Measurements from ENCODE around the gene CACFD1. TPM values are rescaled to one million over a fixed set of nuclear protein-coding genes. Genes with fewer than 3 reads are reported as not detected.

The CACFD1 gene
- total and polyA plus RNA-seq, 2 experiments from 2014 or later, result 5.8 to 18.2 TPM

DNA sequence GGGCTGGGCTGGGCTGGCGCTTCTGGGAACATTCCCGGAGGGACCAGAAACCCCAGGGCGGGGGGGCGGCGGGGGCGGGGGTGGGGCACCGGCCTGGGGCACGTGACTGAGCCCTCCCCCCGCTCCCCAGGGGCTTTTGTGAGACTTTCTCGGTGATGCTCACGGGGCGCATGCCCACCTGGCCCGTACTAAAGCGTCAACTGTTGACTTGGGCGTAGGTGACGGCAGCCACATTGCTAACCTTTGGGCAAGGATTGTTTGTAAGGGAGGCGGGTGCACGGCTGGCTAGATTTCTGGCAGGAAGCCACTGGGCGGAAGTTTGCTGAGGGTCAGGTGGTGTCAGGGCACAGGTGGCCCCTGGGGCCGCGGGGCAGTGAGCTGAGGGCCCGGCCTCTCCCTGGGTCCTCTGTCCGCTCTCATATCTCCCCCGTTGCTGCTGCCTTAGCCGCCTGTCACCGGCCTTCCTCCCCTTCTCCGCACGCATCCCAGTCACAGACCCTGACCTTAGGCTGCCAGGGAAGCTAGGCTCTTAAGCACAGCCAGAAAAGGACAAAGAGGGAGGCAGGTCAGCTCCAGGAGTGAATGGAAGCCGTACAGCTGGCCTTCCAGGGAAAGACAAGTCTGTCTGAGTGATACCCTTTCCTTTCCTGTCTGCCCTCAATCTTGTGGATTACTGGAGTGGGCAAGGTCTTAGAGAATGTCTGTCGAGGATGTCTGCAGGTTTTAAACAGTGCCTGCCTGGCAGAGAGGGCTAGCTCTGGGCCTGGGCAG lies 812 bp downstream of the CACFD1 start:
- Histone ChIP-seq H3K79me2 (replicated peaks; ENCODE audit: insufficient read depth) (peaks cover 13% of the 10 kb centered on the region; the same call in 1 of the 2 replicates), H3F3A (replicated peaks; ENCODE audit: low read depth) (0 out of 2 replicates have a peak, but pooled peaks cover 6% of the 10 kb centered on the region), H3K4me1 (ENCODE audit: insufficient read depth) (peaks cover 15% of the 10 kb centered on the region; the same call in 1 of the 2 replicates), H4K20me1 (replicated peaks; ENCODE audit: insufficient read depth) (no peaks in the 10 kb centered on the region), H3K9me2 (ENCODE audit: insufficient read depth) (no peaks in the 10 kb centered on the region), H2AFZ (0 out of 2 replicates have a peak overlapping the region, but pooled peaks have one; percentile 38), H3K27ac (ENCODE audit: low read depth) (peak overlapping the region; percentile 92), H3K4me2 (peak overlapping the region; percentile 87), H3K4me3 (peak overlapping the region; percentile 80), H3K27me3 (ENCODE audit: insufficient read depth) (no peaks in the 10 kb centered on the region), H3K36me3 (ENCODE audit: insufficient read depth) (no peaks in the 10 kb centered on the region)
- Mint-ChIP-seq H3K4me1 (peaks cover 21% of the 10 kb centered on the region), H3K27me3 (ENCODE audit: insufficient read depth, low read depth, poor library complexity) (peaks cover 16% of the 10 kb centered on the region), H3K27ac (peak overlapping the region; percentile 95), H3K36me3 (ENCODE audit: low read depth) (peaks cover 3% of the 10 kb centered on the region; the same call in 1 of the 3 replicates), H3K9me3 (no peaks in the 10 kb centered on the region), H3K4me3 (peak overlapping the region; percentile 91)
- TF ChIP-seq POLR2AphosphoS5 (IDR thresholded peaks at IDR 0.05; ENCODE audit: low read depth) (no peak; the same call in 1 of the 2 replicates), STAT1 (IDR thresholded peaks at IDR 0.05; ENCODE audit: unreplicated experiment) (no peak), ZNF114 (CRISPR knock-in tag; IDR thresholded peaks at IDR 0.05) (no peak), EZH2phosphoT487 (IDR thresholded peaks at IDR 0.05; ENCODE audit: unreplicated experiment) (no peak), JUNB (IDR thresholded peaks at IDR 0.05; ENCODE audit: unreplicated experiment) (no peak), ZNF331 (CRISPR knock-in tag; IDR thresholded peaks at IDR 0.05; ENCODE audit: low read depth) (no peak), ZNF462 (CRISPR knock-in tag; IDR thresholded peaks at IDR 0.05) (no peak), NANOG (IDR thresholded peaks at IDR 0.05; ENCODE audit: borderline replicate concordance) (no peak), CREB1 (CRISPR knock-in tag; IDR thresholded peaks at IDR 0.05; ENCODE audit: low read depth) (no peak), EZH2 (IDR thresholded peaks at IDR 0.05; ENCODE audit: low read depth, unreplicated experiment) (no peak)
- TF ChIP-seq, protein P1, sequence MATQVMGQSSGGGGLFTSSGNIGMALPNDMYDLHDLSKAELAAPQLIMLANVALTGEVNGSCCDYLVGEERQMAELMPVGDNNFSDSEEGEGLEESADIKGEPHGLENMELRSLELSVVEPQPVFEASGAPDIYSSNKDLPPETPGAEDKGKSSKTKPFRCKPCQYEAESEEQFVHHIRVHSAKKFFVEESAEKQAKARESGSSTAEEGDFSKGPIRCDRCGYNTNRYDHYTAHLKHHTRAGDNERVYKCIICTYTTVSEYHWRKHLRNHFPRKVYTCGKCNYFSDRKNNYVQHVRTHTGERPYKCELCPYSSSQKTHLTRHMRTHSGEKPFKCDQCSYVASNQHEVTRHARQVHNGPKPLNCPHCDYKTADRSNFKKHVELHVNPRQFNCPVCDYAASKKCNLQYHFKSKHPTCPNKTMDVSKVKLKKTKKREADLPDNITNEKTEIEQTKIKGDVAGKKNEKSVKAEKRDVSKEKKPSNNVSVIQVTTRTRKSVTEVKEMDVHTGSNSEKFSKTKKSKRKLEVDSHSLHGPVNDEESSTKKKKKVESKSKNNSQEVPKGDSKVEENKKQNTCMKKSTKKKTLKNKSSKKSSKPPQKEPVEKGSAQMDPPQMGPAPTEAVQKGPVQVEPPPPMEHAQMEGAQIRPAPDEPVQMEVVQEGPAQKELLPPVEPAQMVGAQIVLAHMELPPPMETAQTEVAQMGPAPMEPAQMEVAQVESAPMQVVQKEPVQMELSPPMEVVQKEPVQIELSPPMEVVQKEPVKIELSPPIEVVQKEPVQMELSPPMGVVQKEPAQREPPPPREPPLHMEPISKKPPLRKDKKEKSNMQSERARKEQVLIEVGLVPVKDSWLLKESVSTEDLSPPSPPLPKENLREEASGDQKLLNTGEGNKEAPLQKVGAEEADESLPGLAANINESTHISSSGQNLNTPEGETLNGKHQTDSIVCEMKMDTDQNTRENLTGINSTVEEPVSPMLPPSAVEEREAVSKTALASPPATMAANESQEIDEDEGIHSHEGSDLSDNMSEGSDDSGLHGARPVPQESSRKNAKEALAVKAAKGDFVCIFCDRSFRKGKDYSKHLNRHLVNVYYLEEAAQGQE (IDR thresholded peaks at IDR 0.05; ENCODE audit: unreplicated experiment), result no peak
- TF ChIP-seq, protein P2, sequence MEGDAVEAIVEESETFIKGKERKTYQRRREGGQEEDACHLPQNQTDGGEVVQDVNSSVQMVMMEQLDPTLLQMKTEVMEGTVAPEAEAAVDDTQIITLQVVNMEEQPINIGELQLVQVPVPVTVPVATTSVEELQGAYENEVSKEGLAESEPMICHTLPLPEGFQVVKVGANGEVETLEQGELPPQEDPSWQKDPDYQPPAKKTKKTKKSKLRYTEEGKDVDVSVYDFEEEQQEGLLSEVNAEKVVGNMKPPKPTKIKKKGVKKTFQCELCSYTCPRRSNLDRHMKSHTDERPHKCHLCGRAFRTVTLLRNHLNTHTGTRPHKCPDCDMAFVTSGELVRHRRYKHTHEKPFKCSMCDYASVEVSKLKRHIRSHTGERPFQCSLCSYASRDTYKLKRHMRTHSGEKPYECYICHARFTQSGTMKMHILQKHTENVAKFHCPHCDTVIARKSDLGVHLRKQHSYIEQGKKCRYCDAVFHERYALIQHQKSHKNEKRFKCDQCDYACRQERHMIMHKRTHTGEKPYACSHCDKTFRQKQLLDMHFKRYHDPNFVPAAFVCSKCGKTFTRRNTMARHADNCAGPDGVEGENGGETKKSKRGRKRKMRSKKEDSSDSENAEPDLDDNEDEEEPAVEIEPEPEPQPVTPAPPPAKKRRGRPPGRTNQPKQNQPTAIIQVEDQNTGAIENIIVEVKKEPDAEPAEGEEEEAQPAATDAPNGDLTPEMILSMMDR (conservative IDR thresholded peaks at IDR 0.05; ENCODE audit: low read depth in 2 of 2), result no peak
- TF ChIP-seq, protein P3, sequence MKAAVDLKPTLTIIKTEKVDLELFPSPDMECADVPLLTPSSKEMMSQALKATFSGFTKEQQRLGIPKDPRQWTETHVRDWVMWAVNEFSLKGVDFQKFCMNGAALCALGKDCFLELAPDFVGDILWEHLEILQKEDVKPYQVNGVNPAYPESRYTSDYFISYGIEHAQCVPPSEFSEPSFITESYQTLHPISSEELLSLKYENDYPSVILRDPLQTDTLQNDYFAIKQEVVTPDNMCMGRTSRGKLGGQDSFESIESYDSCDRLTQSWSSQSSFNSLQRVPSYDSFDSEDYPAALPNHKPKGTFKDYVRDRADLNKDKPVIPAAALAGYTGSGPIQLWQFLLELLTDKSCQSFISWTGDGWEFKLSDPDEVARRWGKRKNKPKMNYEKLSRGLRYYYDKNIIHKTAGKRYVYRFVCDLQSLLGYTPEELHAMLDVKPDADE (IDR thresholded peaks at IDR 0.05), result no peak
- DNase-seq (ENCODE audit: low spot score) (peak; percentile 79), ATAC-seq (peak; percentile 9)

All from GM23338 (cell line).